Measurements from ENCODE around the gene VGLL2. TPM values are rescaled to one million over a fixed set of nuclear protein-coding genes. Genes with fewer than 3 reads are reported as not detected.
A peak's percentile ranks its signal among the peaks of the same experiment; 100 is the strongest.

Gene VGLL2
- polyA plus RNA-seq, 1 of the 3 experiments (the other 2 are of a cell fraction), result 0.02 TPM

DNA sequence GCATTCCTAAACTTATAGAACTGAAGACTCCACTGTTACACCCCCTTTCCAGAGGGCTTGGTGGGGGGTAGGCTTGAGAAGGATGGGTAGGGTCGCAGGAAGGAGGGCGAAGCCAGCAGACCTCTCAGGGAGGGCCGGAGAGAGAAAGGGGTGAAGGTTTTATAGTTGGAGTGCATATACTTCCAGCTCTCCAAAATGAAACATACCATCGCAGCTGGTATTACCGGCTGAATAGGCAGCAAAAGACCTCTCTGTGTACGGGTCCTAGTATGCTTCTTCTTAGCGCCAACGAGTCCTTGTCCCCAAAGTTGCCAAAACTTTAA lies 1.0 kb upstream of the VGLL2 start:
- Histone ChIP-seq H2AFZ (ENCODE audit: low read depth) (no peak overlapping the region), H3K79me2 (ENCODE audit: insufficient read depth) (no peaks in the 10 kb centered on the region), H3K9me2 (no peaks in the 10 kb centered on the region), H4K20me1 (ENCODE audit: insufficient read depth) (no peaks in the 10 kb centered on the region), H3K4me2 (peak overlapping the region; percentile 83), H3K4me3 (ENCODE audit: low read depth in 2 of 2, low read length in 1 of 2) (no peak overlapping the region), H3K27ac (ENCODE audit: low read depth in 2 of 2, low read length in 1 of 2) (no peak overlapping the region), H3K27me3 (ENCODE audit: insufficient read depth) (peaks cover 74% of the 10 kb centered on the region), H3F3A (replicated peaks; ENCODE audit: insufficient read depth) (no peaks in the 10 kb centered on the region), H3K9me3 (no peaks in the 10 kb centered on the region), H3K9ac (no peak overlapping the region), H3K36me3 (replicated peaks in 1 of 2; ENCODE audit: control insufficient read depth in 1 of 2, insufficient read depth in 2 of 2, low read length in 1 of 2) (no peaks in the 10 kb centered on the region), H3K4me1 (ENCODE audit: control insufficient read depth in 1 of 2, insufficient read depth in 2 of 2, low read depth in 1 of 2, low read length in 1 of 2) (peaks cover 3 to 8% of the 10 kb centered on the region in 2 experiments; a peak in 1 of 4 replicates)
- no peak for TF ChIP-seq TCF12 (IDR thresholded peaks at IDR 0.05)
- no peak for TF ChIP-seq RCOR1 (IDR thresholded peaks at IDR 0.05; ENCODE audit: low read length)
- no peak for TF ChIP-seq FOXJ3 (CRISPR knock-in tag; IDR thresholded peaks at IDR 0.05)
- no peak for TF ChIP-seq EP300 (IDR thresholded peaks at IDR 0.05; ENCODE audit: borderline replicate concordance in 1 of 2, low read depth in 1 of 2, low read length in 1 of 2)
- TF ChIP-seq SMC3 (IDR thresholded peaks at IDR 0.05; ENCODE audit: low read depth, low read length), result no peak
- TF ChIP-seq, protein P1, sequence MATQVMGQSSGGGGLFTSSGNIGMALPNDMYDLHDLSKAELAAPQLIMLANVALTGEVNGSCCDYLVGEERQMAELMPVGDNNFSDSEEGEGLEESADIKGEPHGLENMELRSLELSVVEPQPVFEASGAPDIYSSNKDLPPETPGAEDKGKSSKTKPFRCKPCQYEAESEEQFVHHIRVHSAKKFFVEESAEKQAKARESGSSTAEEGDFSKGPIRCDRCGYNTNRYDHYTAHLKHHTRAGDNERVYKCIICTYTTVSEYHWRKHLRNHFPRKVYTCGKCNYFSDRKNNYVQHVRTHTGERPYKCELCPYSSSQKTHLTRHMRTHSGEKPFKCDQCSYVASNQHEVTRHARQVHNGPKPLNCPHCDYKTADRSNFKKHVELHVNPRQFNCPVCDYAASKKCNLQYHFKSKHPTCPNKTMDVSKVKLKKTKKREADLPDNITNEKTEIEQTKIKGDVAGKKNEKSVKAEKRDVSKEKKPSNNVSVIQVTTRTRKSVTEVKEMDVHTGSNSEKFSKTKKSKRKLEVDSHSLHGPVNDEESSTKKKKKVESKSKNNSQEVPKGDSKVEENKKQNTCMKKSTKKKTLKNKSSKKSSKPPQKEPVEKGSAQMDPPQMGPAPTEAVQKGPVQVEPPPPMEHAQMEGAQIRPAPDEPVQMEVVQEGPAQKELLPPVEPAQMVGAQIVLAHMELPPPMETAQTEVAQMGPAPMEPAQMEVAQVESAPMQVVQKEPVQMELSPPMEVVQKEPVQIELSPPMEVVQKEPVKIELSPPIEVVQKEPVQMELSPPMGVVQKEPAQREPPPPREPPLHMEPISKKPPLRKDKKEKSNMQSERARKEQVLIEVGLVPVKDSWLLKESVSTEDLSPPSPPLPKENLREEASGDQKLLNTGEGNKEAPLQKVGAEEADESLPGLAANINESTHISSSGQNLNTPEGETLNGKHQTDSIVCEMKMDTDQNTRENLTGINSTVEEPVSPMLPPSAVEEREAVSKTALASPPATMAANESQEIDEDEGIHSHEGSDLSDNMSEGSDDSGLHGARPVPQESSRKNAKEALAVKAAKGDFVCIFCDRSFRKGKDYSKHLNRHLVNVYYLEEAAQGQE (IDR thresholded peaks at IDR 0.05; ENCODE audit: low read depth, low read length), result no peak
- TF ChIP-seq EZH2phosphoT487 (IDR thresholded peaks at IDR 0.05; ENCODE audit: borderline replicate concordance, low read depth), result no peak
- TF ChIP-seq TAF1 (IDR thresholded peaks at IDR 0.05; ENCODE audit: borderline replicate concordance, low read depth, low read length), result no peak
- TF ChIP-seq TEAD4 (IDR thresholded peaks at IDR 0.05; ENCODE audit: borderline replicate concordance, insufficient read depth), result no peak
- no peak for TF ChIP-seq YY1 (IDR thresholded peaks at IDR 0.05; ENCODE audit: low read depth)
- no peak for TF ChIP-seq JUND (IDR thresholded peaks at IDR 0.05)
- TF ChIP-seq, protein P2, sequence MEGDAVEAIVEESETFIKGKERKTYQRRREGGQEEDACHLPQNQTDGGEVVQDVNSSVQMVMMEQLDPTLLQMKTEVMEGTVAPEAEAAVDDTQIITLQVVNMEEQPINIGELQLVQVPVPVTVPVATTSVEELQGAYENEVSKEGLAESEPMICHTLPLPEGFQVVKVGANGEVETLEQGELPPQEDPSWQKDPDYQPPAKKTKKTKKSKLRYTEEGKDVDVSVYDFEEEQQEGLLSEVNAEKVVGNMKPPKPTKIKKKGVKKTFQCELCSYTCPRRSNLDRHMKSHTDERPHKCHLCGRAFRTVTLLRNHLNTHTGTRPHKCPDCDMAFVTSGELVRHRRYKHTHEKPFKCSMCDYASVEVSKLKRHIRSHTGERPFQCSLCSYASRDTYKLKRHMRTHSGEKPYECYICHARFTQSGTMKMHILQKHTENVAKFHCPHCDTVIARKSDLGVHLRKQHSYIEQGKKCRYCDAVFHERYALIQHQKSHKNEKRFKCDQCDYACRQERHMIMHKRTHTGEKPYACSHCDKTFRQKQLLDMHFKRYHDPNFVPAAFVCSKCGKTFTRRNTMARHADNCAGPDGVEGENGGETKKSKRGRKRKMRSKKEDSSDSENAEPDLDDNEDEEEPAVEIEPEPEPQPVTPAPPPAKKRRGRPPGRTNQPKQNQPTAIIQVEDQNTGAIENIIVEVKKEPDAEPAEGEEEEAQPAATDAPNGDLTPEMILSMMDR (IDR thresholded peaks at IDR 0.05), result no peak
- TF ChIP-seq, protein P3, sequence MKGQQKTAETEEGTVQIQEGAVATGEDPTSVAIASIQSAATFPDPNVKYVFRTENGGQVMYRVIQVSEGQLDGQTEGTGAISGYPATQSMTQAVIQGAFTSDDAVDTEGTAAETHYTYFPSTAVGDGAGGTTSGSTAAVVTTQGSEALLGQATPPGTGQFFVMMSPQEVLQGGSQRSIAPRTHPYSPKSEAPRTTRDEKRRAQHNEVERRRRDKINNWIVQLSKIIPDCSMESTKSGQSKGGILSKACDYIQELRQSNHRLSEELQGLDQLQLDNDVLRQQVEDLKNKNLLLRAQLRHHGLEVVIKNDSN (IDR thresholded peaks at IDR 0.05; ENCODE audit: borderline replicate concordance, low read depth), result no peak
- TF ChIP-seq, protein P4, sequence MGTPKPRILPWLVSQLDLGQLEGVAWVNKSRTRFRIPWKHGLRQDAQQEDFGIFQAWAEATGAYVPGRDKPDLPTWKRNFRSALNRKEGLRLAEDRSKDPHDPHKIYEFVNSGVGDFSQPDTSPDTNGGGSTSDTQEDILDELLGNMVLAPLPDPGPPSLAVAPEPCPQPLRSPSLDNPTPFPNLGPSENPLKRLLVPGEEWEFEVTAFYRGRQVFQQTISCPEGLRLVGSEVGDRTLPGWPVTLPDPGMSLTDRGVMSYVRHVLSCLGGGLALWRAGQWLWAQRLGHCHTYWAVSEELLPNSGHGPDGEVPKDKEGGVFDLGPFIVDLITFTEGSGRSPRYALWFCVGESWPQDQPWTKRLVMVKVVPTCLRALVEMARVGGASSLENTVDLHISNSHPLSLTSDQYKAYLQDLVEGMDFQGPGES (IDR thresholded peaks at IDR 0.05; ENCODE audit: low read depth, low read length), result no peak
- TF ChIP-seq NRF1 (IDR thresholded peaks at IDR 0.05; ENCODE audit: low read depth, low read length), result no peak
- TF ChIP-seq RFX5 (IDR thresholded peaks at IDR 0.05; ENCODE audit: low read length), result no peak
- no peak for TF ChIP-seq POLR2AphosphoS5 (IDR thresholded peaks at IDR 0.05; ENCODE audit: low read depth, low read length)
- TF ChIP-seq GATA2 (CRISPR knock-in tag; IDR thresholded peaks at IDR 0.05), result no peak
- CTCF ChIA-PET, result interaction anchor here (1.2 kb wide), 1 partner anchor 16 kb away, joined by 3 read pairs; no protein-coding TSS in a partner anchor
- 9% methylated on average over 7 of the region's 8 CpGs for WGBS (ENCODE audit: low lambda C conversion rate)
- POLR2A ChIA-PET, result no interaction called here
- DNase-seq, result no peak
